ENCODE data around the gene NCKAP5.

Gene NCKAP5

DNA sequence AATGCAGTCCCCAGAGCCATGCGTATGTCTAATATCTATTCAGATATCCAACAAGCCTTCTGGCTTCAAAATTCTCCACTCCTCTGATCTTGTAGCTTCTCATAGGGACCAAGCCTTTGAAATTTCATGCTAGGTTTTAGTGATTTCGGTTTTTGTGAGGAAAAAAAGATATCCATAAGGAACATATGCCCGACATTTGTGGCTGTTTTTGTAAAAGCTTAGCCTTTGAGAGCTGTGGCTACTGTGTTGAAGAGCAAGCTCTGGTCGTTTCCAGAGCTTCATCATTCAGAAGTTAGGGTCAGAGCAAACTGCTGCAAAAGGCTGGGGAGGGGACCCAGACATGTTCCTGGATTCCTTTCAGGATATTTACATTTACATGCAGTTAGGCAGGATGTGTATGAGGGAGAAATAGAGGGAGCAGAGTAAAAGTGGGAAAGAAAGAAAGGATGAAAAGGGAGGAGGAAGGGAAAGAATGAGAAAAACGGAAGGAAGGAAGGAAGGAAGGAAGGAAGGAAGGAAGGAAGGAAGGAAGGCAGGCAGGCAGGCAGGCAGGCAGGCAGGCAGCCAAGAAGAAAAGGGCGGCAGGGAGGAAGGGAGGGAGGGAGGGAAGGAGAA, 70.2 kb downstream of the NCKAP5 start:
- DNase-seq: no peak
- POLR2A ChIA-PET: no interaction called here
- 61% methylated on average over 5 of the region's 6 CpGs for WGBS (ENCODE audit: insufficient coverage)
- Histone ChIP-seq H3K27me3 (replicated peaks in 2 of 5; ENCODE audit: control insufficient read depth in 4 of 5, insufficient read depth in 5 of 5, low read length in 4 of 5) (no peaks in the 10 kb centered on the region), H3K36me3 (ENCODE audit: control insufficient read depth in 4 of 4, insufficient read depth in 4 of 4, low read length in 3 of 4) (no peaks in the 10 kb centered on the region), H3K4me1 (ENCODE audit: control extremely low read depth in 1 of 4, control insufficient read depth in 4 of 4, insufficient read depth in 4 of 4, low read length in 3 of 4) (no peaks in the 10 kb centered on the region), H3K9me3 (ENCODE audit: control extremely low read depth in 1 of 5, control insufficient read depth in 4 of 5, insufficient read depth in 2 of 5, low read depth in 1 of 5, low read length in 4 of 5) (peaks cover 0 to 2% (median 0%) of the 10 kb centered on the region in 5 experiments), H3K4me3 (ENCODE audit: control insufficient read depth in 1 of 7, extremely low read depth in 1 of 7, insufficient read depth in 4 of 7, low read depth in 2 of 7, low read length in 6 of 7) (no peak overlapping the region), H3K27ac (ENCODE audit: insufficient read depth in 1 of 2, low read depth in 1 of 2, low read length in 2 of 2, poor library complexity in 1 of 2, severe bottlenecking in 2 of 2) (no peak overlapping the region)
- CTCF ChIA-PET: no interaction called here

DNA sequence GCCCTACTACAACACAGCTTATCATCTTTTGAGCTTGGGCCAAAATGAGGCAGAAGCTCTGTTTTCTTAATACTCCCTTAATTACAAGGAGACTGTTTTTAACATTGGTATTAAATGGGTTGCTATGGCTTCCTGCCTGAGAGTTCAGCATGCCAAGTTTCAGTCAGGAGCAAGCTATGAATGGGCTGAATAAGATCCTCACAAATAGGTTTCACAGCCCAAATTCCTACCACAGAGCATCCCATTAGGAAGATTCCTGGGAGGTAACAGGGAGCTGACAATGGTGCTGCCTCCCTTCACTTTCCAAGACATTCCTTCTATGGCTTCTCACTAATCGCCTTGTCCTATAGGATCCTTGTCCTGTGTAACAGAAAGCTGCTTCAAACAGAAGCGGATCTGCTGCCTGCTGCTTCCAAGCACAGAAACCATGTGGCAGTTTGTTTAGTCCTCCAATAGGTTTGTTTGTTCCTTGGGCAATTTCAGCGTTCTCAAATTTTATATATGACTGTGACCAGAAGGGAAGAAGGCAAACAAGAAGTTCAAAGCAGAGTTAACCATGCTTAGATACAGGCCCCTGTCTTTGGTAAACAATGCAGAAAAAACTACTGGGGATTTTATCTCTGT, 70.9 kb downstream of the NCKAP5 start:
- no peaks in the 10 kb centered on the region for H3K36me3 ChIP-seq (ENCODE audit: control insufficient read depth in 4 of 4, insufficient read depth in 4 of 4, low read length in 3 of 4)
- ChIA-PET POLR2A (no interaction called here), CTCF (interaction anchor here (1.2 kb wide), 1 partner anchor 10 kb away, joined by 4 read pairs; no protein-coding TSS in a partner anchor)
- no peak overlapping the region for H3K4me3 ChIP-seq (ENCODE audit: control insufficient read depth in 1 of 7, extremely low read depth in 1 of 7, insufficient read depth in 4 of 7, low read depth in 2 of 7, low read length in 6 of 7)
- 56% methylated on average over 3 of the region's 3 CpGs for WGBS (ENCODE audit: insufficient coverage)
- H3K27ac ChIP-seq (ENCODE audit: insufficient read depth in 1 of 2, low read depth in 1 of 2, low read length in 2 of 2, poor library complexity in 1 of 2, severe bottlenecking in 2 of 2): no peak overlapping the region
- DNase-seq: no peak
- no peaks in the 10 kb centered on the region for H3K27me3 ChIP-seq (replicated peaks in 2 of 5; ENCODE audit: control insufficient read depth in 4 of 5, insufficient read depth in 5 of 5, low read length in 4 of 5)
- H3K4me1 ChIP-seq (ENCODE audit: control extremely low read depth in 1 of 4, control insufficient read depth in 4 of 4, insufficient read depth in 4 of 4, low read length in 3 of 4): no peaks in the 10 kb centered on the region
- H3K9me3 ChIP-seq (ENCODE audit: control extremely low read depth in 1 of 5, control insufficient read depth in 4 of 5, insufficient read depth in 2 of 5, low read depth in 1 of 5, low read length in 4 of 5): peaks cover 0 to 2% (median 0%) of the 10 kb centered on the region in 5 experiments

DNA sequence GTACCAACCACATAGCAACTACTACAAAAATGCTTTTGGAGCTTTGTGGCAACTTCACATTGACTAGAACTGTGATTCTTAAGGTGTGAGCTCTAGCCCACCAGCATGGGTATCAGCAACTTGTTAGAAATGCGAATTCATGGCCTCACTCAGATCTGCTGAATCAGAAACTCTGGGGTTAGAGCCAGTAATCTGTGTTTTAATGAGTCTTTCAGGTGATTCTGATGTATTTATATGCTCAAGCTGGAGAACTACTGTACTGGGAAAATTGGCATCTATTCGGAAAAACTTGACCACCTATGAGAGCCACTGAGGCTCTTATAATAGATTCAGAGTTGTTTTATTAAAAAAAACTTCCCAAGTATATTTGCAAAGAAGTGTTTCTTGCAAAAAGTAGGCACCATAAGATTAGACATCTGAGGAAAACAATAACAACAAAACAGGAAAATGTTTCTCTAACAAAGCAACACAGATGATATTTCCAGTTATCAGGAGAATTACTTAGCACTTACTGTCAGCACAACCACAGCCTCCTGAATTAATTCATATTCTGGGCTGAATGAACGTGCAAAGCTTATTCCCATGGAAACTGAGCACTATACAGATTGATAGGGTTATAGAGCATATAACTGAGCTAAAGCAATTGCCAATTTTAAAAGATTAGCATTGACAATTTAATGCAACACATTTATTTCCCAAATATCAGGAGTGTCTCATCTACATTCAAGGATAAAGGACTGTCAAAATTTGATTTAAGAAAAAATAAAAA, 71.6 kb downstream of the NCKAP5 start:
- no peaks in the 10 kb centered on the region for H3K36me3 ChIP-seq (ENCODE audit: control insufficient read depth in 4 of 4, insufficient read depth in 4 of 4, low read length in 3 of 4)
- ChIA-PET CTCF (interaction anchor here (1.2 kb wide), 1 partner anchor 9 kb away, joined by 4 read pairs; no protein-coding TSS in a partner anchor), POLR2A (no interaction called here)
- no peak for DNase-seq
- H3K4me1 ChIP-seq (ENCODE audit: control extremely low read depth in 1 of 4, control insufficient read depth in 4 of 4, insufficient read depth in 4 of 4, low read length in 3 of 4): no peaks in the 10 kb centered on the region
- H3K27me3 ChIP-seq (replicated peaks in 2 of 5; ENCODE audit: control insufficient read depth in 4 of 5, insufficient read depth in 5 of 5, low read length in 4 of 5): no peaks in the 10 kb centered on the region
- 90% methylated on average over 1 of the region's 3 CpGs for WGBS (ENCODE audit: insufficient coverage)
- H3K9me3 ChIP-seq (ENCODE audit: control extremely low read depth in 1 of 5, control insufficient read depth in 4 of 5, insufficient read depth in 2 of 5, low read depth in 1 of 5, low read length in 4 of 5): no peaks in the 10 kb centered on the region
- no peak overlapping the region for H3K4me3 ChIP-seq (ENCODE audit: control insufficient read depth in 1 of 7, extremely low read depth in 1 of 7, insufficient read depth in 4 of 7, low read depth in 2 of 7, low read length in 6 of 7)
- H3K27ac ChIP-seq (ENCODE audit: insufficient read depth in 1 of 2, low read depth in 1 of 2, low read length in 2 of 2, poor library complexity in 1 of 2, severe bottlenecking in 2 of 2): no peak overlapping the region

DNA sequence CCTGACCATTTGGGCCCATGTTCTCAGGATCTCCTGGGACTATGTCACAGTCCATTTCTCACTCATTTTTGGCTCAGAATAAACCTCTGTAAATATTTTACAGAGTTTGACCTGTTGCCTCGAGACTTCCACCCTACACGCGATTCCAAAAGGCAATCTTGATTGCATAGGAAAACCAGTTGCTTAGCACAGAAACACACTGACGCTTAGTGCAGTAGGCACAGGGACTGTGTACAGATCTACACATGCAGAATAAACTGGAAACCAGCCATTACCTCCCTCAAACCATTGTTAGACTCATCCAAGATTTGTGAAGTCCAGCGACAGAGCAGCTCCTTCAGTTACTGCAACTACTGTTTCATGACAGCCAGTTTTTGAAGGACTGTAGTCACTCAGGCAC, 73.0 kb downstream of the NCKAP5 start:
- 91% methylated on average over 5 of the region's 5 CpGs for WGBS (ENCODE audit: insufficient coverage)
- no peak for DNase-seq
- no peak overlapping the region for H3K4me3 ChIP-seq (ENCODE audit: control insufficient read depth in 1 of 7, extremely low read depth in 1 of 7, insufficient read depth in 4 of 7, low read depth in 2 of 7, low read length in 6 of 7)
- H3K9me3 ChIP-seq (ENCODE audit: control extremely low read depth in 1 of 5, control insufficient read depth in 4 of 5, insufficient read depth in 2 of 5, low read depth in 1 of 5, low read length in 4 of 5): no peaks in the 10 kb centered on the region
- H3K27ac ChIP-seq (ENCODE audit: insufficient read depth in 1 of 2, low read depth in 1 of 2, low read length in 2 of 2, poor library complexity in 1 of 2, severe bottlenecking in 2 of 2): no peak overlapping the region
- H3K27me3 ChIP-seq (replicated peaks in 2 of 5; ENCODE audit: control insufficient read depth in 4 of 5, insufficient read depth in 5 of 5, low read length in 4 of 5): no peaks in the 10 kb centered on the region
- ChIA-PET POLR2A (no interaction called here), CTCF (no interaction called here)
- no peaks in the 10 kb centered on the region for H3K36me3 ChIP-seq (ENCODE audit: control insufficient read depth in 4 of 4, insufficient read depth in 4 of 4, low read length in 3 of 4)
- H3K4me1 ChIP-seq (ENCODE audit: control extremely low read depth in 1 of 4, control insufficient read depth in 4 of 4, insufficient read depth in 4 of 4, low read length in 3 of 4): no peaks in the 10 kb centered on the region

DNA sequence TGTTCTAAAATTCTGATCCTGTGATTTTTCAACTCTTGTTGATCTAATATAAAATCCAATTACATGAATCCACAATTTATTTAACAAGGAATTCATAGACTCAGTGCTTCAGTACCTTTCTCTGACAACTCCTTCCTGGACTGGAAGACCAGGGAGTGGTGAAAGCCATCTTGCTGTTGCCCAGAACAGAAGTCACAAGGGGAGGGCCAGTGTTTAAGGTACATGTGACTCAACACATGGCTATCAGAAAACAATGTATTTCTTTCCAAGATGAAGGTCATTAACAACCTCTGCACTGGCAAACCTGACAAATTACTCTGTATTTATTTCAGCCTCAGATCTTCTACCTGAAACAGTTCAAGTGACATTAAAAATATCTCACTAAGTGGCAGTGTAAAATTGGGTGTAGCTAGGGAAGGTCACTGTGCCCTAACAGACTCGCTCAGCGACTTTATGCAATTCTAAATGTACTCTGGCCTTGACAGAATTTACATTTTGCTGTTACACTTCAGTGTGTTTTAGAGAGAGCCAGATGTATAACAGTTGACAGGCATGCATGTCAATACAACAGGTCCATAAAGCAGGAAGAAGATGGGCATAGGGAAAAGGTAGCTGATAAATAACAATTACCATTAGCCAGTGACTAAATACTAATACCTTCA, 75.4 kb downstream of the NCKAP5 start:
- no peak for DNase-seq
- Histone ChIP-seq H3K27ac (ENCODE audit: insufficient read depth in 1 of 2, low read depth in 1 of 2, low read length in 2 of 2, poor library complexity in 1 of 2, severe bottlenecking in 2 of 2) (no peak overlapping the region), H3K27me3 (replicated peaks in 2 of 5; ENCODE audit: control insufficient read depth in 4 of 5, insufficient read depth in 5 of 5, low read length in 4 of 5) (no peaks in the 10 kb centered on the region), H3K4me3 (ENCODE audit: control insufficient read depth in 1 of 7, extremely low read depth in 1 of 7, insufficient read depth in 4 of 7, low read depth in 2 of 7, low read length in 6 of 7) (no peak overlapping the region), H3K9me3 (ENCODE audit: control extremely low read depth in 1 of 5, control insufficient read depth in 4 of 5, insufficient read depth in 2 of 5, low read depth in 1 of 5, low read length in 4 of 5) (no peaks in the 10 kb centered on the region), H3K4me1 (ENCODE audit: control extremely low read depth in 1 of 4, control insufficient read depth in 4 of 4, insufficient read depth in 4 of 4, low read length in 3 of 4) (no peaks in the 10 kb centered on the region), H3K36me3 (ENCODE audit: control insufficient read depth in 4 of 4, insufficient read depth in 4 of 4, low read length in 3 of 4) (no peaks in the 10 kb centered on the region)
- POLR2A ChIA-PET: no interaction called here
- 100% methylated on average over 1 of the region's 2 CpGs for WGBS (ENCODE audit: insufficient coverage)
- CTCF ChIA-PET: no interaction called here

DNA sequence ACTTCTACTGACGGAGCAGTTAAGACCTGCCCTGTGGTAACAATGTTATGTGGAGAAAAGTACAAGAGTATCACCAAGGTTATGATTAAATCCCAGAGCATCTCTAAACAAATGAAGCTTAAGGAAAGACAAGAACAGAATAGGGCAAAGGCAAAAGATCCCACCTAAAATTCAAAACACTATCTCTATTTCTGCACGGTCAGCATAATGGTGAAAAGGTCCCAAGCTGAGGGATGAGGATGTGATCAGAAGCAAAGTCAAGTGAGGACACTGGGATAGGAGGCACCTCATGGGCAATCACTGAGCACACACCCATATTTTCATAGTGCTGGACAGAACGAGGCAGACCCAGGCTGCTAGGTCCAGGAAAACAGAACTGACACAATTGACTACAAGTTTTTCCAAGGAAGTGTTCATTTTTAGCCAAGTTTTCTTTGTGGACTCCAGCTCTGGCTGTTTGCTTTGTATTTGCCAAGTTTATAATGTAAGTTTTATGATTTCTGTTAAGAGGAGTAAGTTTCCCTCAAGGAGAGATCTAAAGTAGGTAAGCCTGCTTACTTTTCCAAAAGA, 77.8 kb downstream of the NCKAP5 start:
- Histone ChIP-seq H3K27ac (ENCODE audit: insufficient read depth in 1 of 2, low read depth in 1 of 2, low read length in 2 of 2, poor library complexity in 1 of 2, severe bottlenecking in 2 of 2) (no peak overlapping the region), H3K36me3 (ENCODE audit: control insufficient read depth in 4 of 4, insufficient read depth in 4 of 4, low read length in 3 of 4) (no peaks in the 10 kb centered on the region), H3K4me1 (ENCODE audit: control extremely low read depth in 1 of 4, control insufficient read depth in 4 of 4, insufficient read depth in 4 of 4, low read length in 3 of 4) (no peaks in the 10 kb centered on the region), H3K4me3 (ENCODE audit: control insufficient read depth in 1 of 7, extremely low read depth in 1 of 7, insufficient read depth in 4 of 7, low read depth in 2 of 7, low read length in 6 of 7) (no peak overlapping the region), H3K9me3 (ENCODE audit: control extremely low read depth in 1 of 5, control insufficient read depth in 4 of 5, insufficient read depth in 2 of 5, low read depth in 1 of 5, low read length in 4 of 5) (no peaks in the 10 kb centered on the region), H3K27me3 (replicated peaks in 2 of 5; ENCODE audit: control insufficient read depth in 4 of 5, insufficient read depth in 5 of 5, low read length in 4 of 5) (no peaks in the 10 kb centered on the region)
- 38% methylated on average over 1 of the region's 3 CpGs for WGBS (ENCODE audit: insufficient coverage)
- ChIA-PET CTCF (no interaction called here), POLR2A (no interaction called here)
- DNase-seq: no peak

Data from common myeloid progenitor, CD34-positive (primary cell).